Neural crest cell (in vitro differentiated cells): ENCODE measurements around the gene NDUFA3. TPM values are rescaled to one million over a fixed set of nuclear protein-coding genes. Genes with fewer than 3 reads are reported as not detected.

Experiments used
- DNase-seq: peaks from one replicate; pipeline ENCODE4 v3.0.0; 2021; ENCODE audit warnings: low read depth, mixed read lengths, low spot score
- H3K27ac Mint-ChIP-seq: one replicate; pipeline ENCODE4 v1.8.0; 2021; ENCODE audit warnings: mild to moderate bottlenecking, mixed read lengths; ENCODE audit not compliant: unreplicated experiment
- H3K27me3 Mint-ChIP-seq: 2 replicates; pipeline ENCODE4 v1.8.0; 2021; ENCODE audit warnings: low read depth, mild to moderate bottlenecking, mixed read lengths
- H3K36me3 Mint-ChIP-seq: 2 replicates; pipeline ENCODE4 v1.8.0; 2021; ENCODE audit warnings: low read depth, mild to moderate bottlenecking, mixed read lengths
- H3K4me1 Mint-ChIP-seq: 2 replicates; pipeline ENCODE4 v1.8.0; 2021; ENCODE audit warnings: mixed read lengths
- H3K4me3 Mint-ChIP-seq: one replicate; pipeline ENCODE4 v1.8.0; 2021; ENCODE audit warnings: mild to moderate bottlenecking, mixed read lengths
- H3K9me3 Mint-ChIP-seq: 2 replicates; pipeline ENCODE4 v1.8.0; 2021; ENCODE audit warnings: mixed read lengths
- CTCF ChIP-seq: fragments of 200-600 bp; sonication (generic); conservative IDR thresholded peaks from 2 replicates; pipeline ENCODE4 v1.5.0; 2021; ENCODE audit warnings: antibody characterized with exemption, mild to moderate bottlenecking
- total RNA-seq: library from RNA; stranded (reverse); gene quantifications from 2 replicates; pipeline ENCODE4 v1.2.1, GENCODE V29; 2021

NDUFA3 gene
- total RNA-seq, 1 donor from 2014 or later: 131 TPM

GRCh38 chr19:54109651-54110050 lies 7.0 kb downstream of the NDUFA3 start:
- no peak for DNase-seq
- Mint-ChIP-seq H3K36me3 (peaks cover 5% of the 10 kb centered on the region), H3K27ac (no peak overlapping the region), H3K9me3 (no peaks in the 10 kb centered on the region), H3K27me3 (no peaks in the 10 kb centered on the region), H3K4me1 (peaks cover 16% of the 10 kb centered on the region), H3K4me3 (peak overlapping the region; percentile 12)
- no peak for TF ChIP-seq CTCF

GRCh38 chr19:54114340-54115108 lies 11.9 kb downstream of the NDUFA3 start:
- Mint-ChIP-seq H3K27ac (peak overlapping the region; percentile 96), H3K36me3 (peaks cover 3% of the 10 kb centered on the region), H3K4me1 (peaks cover 29% of the 10 kb centered on the region), H3K27me3 (peaks cover 3% of the 10 kb centered on the region), H3K9me3 (no peaks in the 10 kb centered on the region), H3K4me3 (peak overlapping the region; percentile 89)
- no peak for DNase-seq
- TF ChIP-seq CTCF: no peak

- peaks cover 3% of the 10 kb centered on the region for H3K36me3 Mint-ChIP-seq
Observed at GRCh38 chr19:54115109-54116063, 12.7 kb downstream of the NDUFA3 start, which contains the start of the genes PRPF31 and TFPT. PRPF31 (plus strand) TSS chr19:54115754; CDS start chr19:54118279, 2,525 bp downstream. TFPT (minus strand) TSS chr19:54115657; CDS start chr19:54115269, 388 bp downstream.

GRCh38 chr19:54121259-54121658 lies 18.6 kb downstream of the NDUFA3 start:
- no peak for DNase-seq
- no peaks in the 10 kb centered on the region for H3K27me3 Mint-ChIP-seq
- no peak overlapping the region for H3K27ac Mint-ChIP-seq
- no peak overlapping the region for H3K4me3 Mint-ChIP-seq
- H3K36me3 Mint-ChIP-seq: no peaks in the 10 kb centered on the region
- no peaks in the 10 kb centered on the region for H3K9me3 Mint-ChIP-seq
- H3K4me1 Mint-ChIP-seq: peaks cover 4% of the 10 kb centered on the region
- no peak for TF ChIP-seq CTCF

More at GRCh38 chr19:54115109-54116063, 12.7 kb downstream of the NDUFA3 start, which contains the start of the genes PRPF31 and TFPT:
- DNase-seq: peak; percentile 88
- Mint-ChIP-seq H3K9me3 (no peaks in the 10 kb centered on the region), H3K4me3 (peak within 1 kb of the TSS; percentile 89), H3K4me1 (peaks cover 29% of the 10 kb centered on the region), H3K27me3 (peaks cover 3% of the 10 kb centered on the region), H3K27ac (peak within 1 kb of the TSS; percentile 96)
- TF ChIP-seq CTCF: no peak

GRCh38 chr19:54123682-54124081 lies 21.0 kb downstream of the NDUFA3 start:
- no peak for DNase-seq
- H3K27ac Mint-ChIP-seq: no peak overlapping the region
- H3K9me3 Mint-ChIP-seq: no peaks in the 10 kb centered on the region
- no peaks in the 10 kb centered on the region for H3K36me3 Mint-ChIP-seq
- no peak for TF ChIP-seq CTCF
- no peaks in the 10 kb centered on the region for H3K4me1 Mint-ChIP-seq
- H3K4me3 Mint-ChIP-seq: no peak overlapping the region
- H3K27me3 Mint-ChIP-seq: no peaks in the 10 kb centered on the region
